WTC11 (cell line): ENCODE results near the gene EML6. TPM values are rescaled to one million over a fixed set of nuclear protein-coding genes. Genes with fewer than 3 reads are reported as not detected.

Experiments
- ATAC-seq: fragments of 200-7000 bp; cut with Tn5 transposase; 2 replicates; pipeline ENCODE4 v1.10.0; 2021; ENCODE audit warnings: mild to moderate bottlenecking, moderate library complexity
- CTCF ChIA-PET: fragments of 300-600 bp; sonication (Branson Sonifier 250); formaldehyde crosslinking; loops from one replicate; lab custom pipeline; 2021; ENCODE audit warnings: antibody characterized with exemption; lab: Charles Lee
- POLR2A ChIA-PET: fragments of 350-600 bp; sonication (Branson Sonifier 250); formaldehyde crosslinking; loops from one replicate; lab custom pipeline; 2021; ENCODE audit warnings: antibody characterized with exemption; lab: Charles Lee
- DNase-seq: peaks from one replicate; pipeline ENCODE4 v3.0.0; 2021; ENCODE audit warnings: low spot score
- H3K27ac Mint-ChIP-seq: 2 replicates; pipeline ENCODE4 v1.8.0; 2021; ENCODE audit warnings: mixed read lengths
- H3K27me3 Mint-ChIP-seq: 2 replicates; pipeline ENCODE4 v1.8.0; 2021; ENCODE audit warnings: low read depth, mild to moderate bottlenecking, moderate library complexity, mixed read lengths
- H3K36me3 Mint-ChIP-seq: 2 replicates; pipeline ENCODE4 v1.8.0; 2021; ENCODE audit warnings: mixed read lengths
- H3K4me1 Mint-ChIP-seq: 2 replicates; pipeline ENCODE4 v1.8.0; 2022; ENCODE audit warnings: mixed read lengths
- H3K4me3 Mint-ChIP-seq: 2 replicates; pipeline ENCODE4 v1.8.0; 2021; ENCODE audit warnings: mild to moderate bottlenecking, moderate library complexity, mixed read lengths
- H3K9me3 Mint-ChIP-seq: 2 replicates; pipeline ENCODE4 v1.8.0; 2021; ENCODE audit warnings: mixed read lengths
- ATF1 ChIP-seq: sonication (generic); formaldehyde crosslinking; IDR thresholded peaks from 2 replicates; pipeline ENCODE4 v1.8.1; 2023; ENCODE audit warnings: mild to moderate bottlenecking, moderate library complexity, missing genetic modification reagents
- ATF2 ChIP-seq: sonication (generic); formaldehyde crosslinking; IDR thresholded peaks from 2 replicates; pipeline ENCODE4 v1.8.1; 2022; ENCODE audit warnings: low read depth, missing genetic modification reagents, borderline replicate concordance
- CTCF ChIP-seq: fragments of 200-600 bp; IDR thresholded peaks from 2 replicates; pipeline ENCODE4 v1.8.0; 2022; ENCODE audit warnings: antibody characterized with exemption
- E2F4 ChIP-seq: sonication (generic); formaldehyde crosslinking; IDR thresholded peaks from 2 replicates; pipeline ENCODE4 v1.8.1; 2022; ENCODE audit warnings: low read depth, mild to moderate bottlenecking, moderate library complexity, missing genetic modification reagents, borderline replicate concordance
- ELF4 ChIP-seq: sonication (generic); formaldehyde crosslinking; IDR thresholded peaks from 2 replicates; pipeline ENCODE4 v1.8.1; 2022; ENCODE audit warnings: low read depth, mild to moderate bottlenecking, moderate library complexity, missing genetic modification reagents
- FOXJ3 ChIP-seq: sonication (generic); formaldehyde crosslinking; IDR thresholded peaks from 2 replicates; pipeline ENCODE4 v1.9.0; 2021; ENCODE audit warnings: missing genetic modification reagents, mild to moderate bottlenecking, borderline replicate concordance
- FOXK1 ChIP-seq: sonication (generic); formaldehyde crosslinking; IDR thresholded peaks from 2 replicates; pipeline ENCODE4 v1.8.0; 2022; ENCODE audit warnings: mild to moderate bottlenecking, moderate library complexity, missing genetic modification reagents
- FOXP4 ChIP-seq: sonication (generic); formaldehyde crosslinking; IDR thresholded peaks from 2 replicates; pipeline ENCODE4 v1.8.0; 2022; ENCODE audit warnings: mild to moderate bottlenecking, missing genetic modification reagents
- HMGA2 ChIP-seq: fragments of 250-450 bp; sonication (Bioruptor Pico); IDR thresholded peaks from 2 replicates; pipeline ENCODE4 v1.4.0; 2021; ENCODE audit warnings: mild to moderate bottlenecking, moderate library complexity
- IRF2 ChIP-seq: sonication (generic); formaldehyde crosslinking; IDR thresholded peaks from 2 replicates; pipeline ENCODE4 v1.8.0; 2022; ENCODE audit warnings: low read depth, missing genetic modification reagents, borderline replicate concordance
- KAT7 ChIP-seq: sonication (generic); formaldehyde crosslinking; IDR thresholded peaks from 2 replicates; pipeline ENCODE4 v1.8.1; 2023; ENCODE audit warnings: missing genetic modification reagents, mild to moderate bottlenecking, borderline replicate concordance
- MAX ChIP-seq: sonication (generic); formaldehyde crosslinking; IDR thresholded peaks from 2 replicates; pipeline ENCODE4 v1.8.0; 2022; ENCODE audit warnings: mild to moderate bottlenecking, missing genetic modification reagents
- MYBL2 ChIP-seq: sonication (generic); formaldehyde crosslinking; IDR thresholded peaks from 2 replicates; pipeline ENCODE4 v1.8.1; 2023; ENCODE audit warnings: mild to moderate bottlenecking, moderate library complexity, missing genetic modification reagents
- NFYB ChIP-seq: sonication (generic); formaldehyde crosslinking; conservative IDR thresholded peaks from 2 replicates; pipeline ENCODE4 v1.8.0; 2022; ENCODE audit warnings: low read depth, missing genetic modification reagents
- NR1H2 ChIP-seq: sonication (generic); formaldehyde crosslinking; IDR thresholded peaks from 2 replicates; pipeline ENCODE4 v1.9.0; 2021; ENCODE audit warnings: mild to moderate bottlenecking, moderate library complexity, missing genetic modification reagents
- RELA ChIP-seq: sonication (generic); formaldehyde crosslinking; IDR thresholded peaks from 2 replicates; pipeline ENCODE4 v1.8.1; 2022; ENCODE audit warnings: missing genetic modification reagents, mild to moderate bottlenecking, borderline replicate concordance
- RORB ChIP-seq: fragments of 250-450 bp; sonication (Bioruptor Pico); IDR thresholded peaks from 2 replicates; pipeline ENCODE4 v1.9.0; 2021; ENCODE audit warnings: mild to moderate bottlenecking
- SMAD4 ChIP-seq: sonication (generic); formaldehyde crosslinking; IDR thresholded peaks from 2 replicates; pipeline ENCODE4 v1.8.0; 2022; ENCODE audit warnings: mild to moderate bottlenecking, missing genetic modification reagents
- TCF7 ChIP-seq: sonication (generic); formaldehyde crosslinking; IDR thresholded peaks from 2 replicates; pipeline ENCODE4 v1.8.0; 2022; ENCODE audit warnings: mild to moderate bottlenecking, low read depth, missing genetic modification reagents, moderate library complexity
- ZNF121 ChIP-seq: sonication (generic); formaldehyde crosslinking; IDR thresholded peaks from 2 replicates; pipeline ENCODE4 v1.8.0; 2023; ENCODE audit warnings: missing genetic modification reagents
- ZNF532 ChIP-seq: fragments of 250-450 bp; sonication (Bioruptor Pico); IDR thresholded peaks from 2 replicates; pipeline ENCODE4 v1.9.0; 2021; ENCODE audit warnings: mild to moderate bottlenecking, borderline replicate concordance
- total RNA-seq: library from RNA; stranded (reverse); gene quantifications from 3 replicates; pipeline ENCODE4 v1.2.3, GENCODE V29; 2021

The EML6 gene
- total RNA-seq, 1 experiment from 2014 or later, result 2.1 TPM

GRCh38 chr2:54981385-54981784 is 257.9 kb downstream of the EML6 start:
- H3K36me3 Mint-ChIP-seq, result peaks cover 14% of the 10 kb centered on the region
- peak overlapping the region; percentile 38 for H3K27ac Mint-ChIP-seq
- H3K4me1 Mint-ChIP-seq, result peaks cover 19% of the 10 kb centered on the region
- POLR2A ChIA-PET, result no interaction called here
- DNase-seq, result no peak
- no peaks in the 10 kb centered on the region for H3K27me3 Mint-ChIP-seq
- CTCF ChIA-PET, result no interaction called here
- ATAC-seq, result no peak
- no peak for TF ChIP-seq ELF4 (CRISPR knock-in tag)
- no peak for TF ChIP-seq KAT7
- no peak for TF ChIP-seq CTCF
- TF ChIP-seq NFYB (CRISPR knock-in tag), result no peak
- H3K9me3 Mint-ChIP-seq, result no peaks in the 10 kb centered on the region
- H3K4me3 Mint-ChIP-seq, result no peak overlapping the region

GRCh38 chr2:54983345-54984220 is 260.1 kb downstream of the EML6 start:
- peak overlapping the region; percentile 29 for H3K27ac Mint-ChIP-seq
- ATAC-seq (no peak), DNase-seq (no peak)
- no peak for TF ChIP-seq HMGA2 (CRISPR knock-in tag)
- TF ChIP-seq MYBL2 (CRISPR knock-in tag), result no peak
- TF ChIP-seq ZNF121 (CRISPR knock-in tag), result no peak
- TF ChIP-seq FOXJ3, result no peak
- no peak for TF ChIP-seq ATF2 (CRISPR knock-in tag)
- TF ChIP-seq SMAD4 (CRISPR knock-in tag), result no peak
- TF ChIP-seq MAX (CRISPR knock-in tag), result no peak
- TF ChIP-seq, all 79 proteins: peak for 0
- peaks cover 14% of the 10 kb centered on the region for H3K36me3 Mint-ChIP-seq
- H3K4me3 Mint-ChIP-seq, result no peak overlapping the region
- no peaks in the 10 kb centered on the region for H3K9me3 Mint-ChIP-seq
- ChIA-PET CTCF (no interaction called here), POLR2A (no interaction called here)
- no peaks in the 10 kb centered on the region for H3K27me3 Mint-ChIP-seq
- H3K4me1 Mint-ChIP-seq, result peaks cover 30% of the 10 kb centered on the region

GRCh38 chr2:54984476-54984875 is 261.0 kb downstream of the EML6 start:
- peaks cover 14% of the 10 kb centered on the region for H3K36me3 Mint-ChIP-seq
- no peak overlapping the region for H3K4me3 Mint-ChIP-seq
- H3K9me3 Mint-ChIP-seq, result no peaks in the 10 kb centered on the region
- peaks cover 39% of the 10 kb centered on the region for H3K4me1 Mint-ChIP-seq
- ATAC-seq, result no peak
- no peak overlapping the region for H3K27ac Mint-ChIP-seq
- no peak for DNase-seq
- ChIA-PET POLR2A (no interaction called here), CTCF (no interaction called here)
- no peaks in the 10 kb centered on the region for H3K27me3 Mint-ChIP-seq
- TF ChIP-seq TCF7 (CRISPR knock-in tag) (no peak), E2F4 (CRISPR knock-in tag) (no peak), ZNF121 (CRISPR knock-in tag) (no peak), NR1H2 (CRISPR knock-in tag) (no peak), RORB (no peak), IRF2 (CRISPR knock-in tag) (no peak), ZNF532 (CRISPR knock-in tag) (no peak), FOXK1 (CRISPR knock-in tag) (no peak), MYBL2 (CRISPR knock-in tag) (no peak), FOXP4 (CRISPR knock-in tag) (no peak), ATF1 (CRISPR knock-in tag) (no peak), RELA (CRISPR knock-in tag) (no peak)
